Stimulated activated CD8-positive, alpha-beta memory T cell treated with anti-CD3 and anti-CD28 coated beads, Interleukin-2, amount 100 ng/mL, for 48 hours (primary cell): ENCODE data around the gene ASB10.
A peak's percentile ranks its signal among the peaks of the same experiment; 100 is the strongest.

Source experiments
- DNase-seq, 2 donors: peaks; one replicate each; pipeline ENCODE4 v3.0.0-alpha.2; 2020; ENCODE audit warnings: low read depth in 2 of 2

The ASB10 gene

GRCh38 chr7:151187409-151188251, 580 bp upstream of the ASB10 start:
- DNase-seq: no peak

- no peak for DNase-seq
Observed at GRCh38 chr7:151185762-151186639, 1.0 kb downstream of the ASB10 start.

GRCh38 chr7:151181011-151181431, 6.0 kb downstream of the ASB10 start:
- DNase-seq: no peak

DNA sequence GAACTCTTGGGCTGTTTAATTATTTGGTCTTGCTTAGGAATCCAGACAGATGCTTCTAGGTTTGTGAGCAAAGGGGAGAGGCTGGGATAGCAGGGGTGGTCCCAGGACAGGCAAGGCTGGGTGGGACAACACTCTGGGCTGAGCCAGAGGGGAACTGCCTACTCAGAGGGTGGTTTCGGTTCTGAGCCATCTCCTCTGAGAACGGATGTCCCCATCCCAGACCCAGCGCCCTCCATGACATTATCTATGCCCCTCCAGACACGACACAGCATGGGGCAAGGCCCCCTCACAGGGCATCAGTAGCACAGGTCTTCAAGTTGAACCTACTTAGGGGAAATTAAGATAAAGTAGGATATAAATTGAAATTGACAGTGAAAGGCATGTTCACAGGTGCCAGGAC, 7.1 kb downstream of the ASB10 start:
- DNase-seq: no peak

GRCh38 chr7:151179287-151179860, 7.7 kb downstream of the ASB10 start:
- DNase-seq: no peak

DNA sequence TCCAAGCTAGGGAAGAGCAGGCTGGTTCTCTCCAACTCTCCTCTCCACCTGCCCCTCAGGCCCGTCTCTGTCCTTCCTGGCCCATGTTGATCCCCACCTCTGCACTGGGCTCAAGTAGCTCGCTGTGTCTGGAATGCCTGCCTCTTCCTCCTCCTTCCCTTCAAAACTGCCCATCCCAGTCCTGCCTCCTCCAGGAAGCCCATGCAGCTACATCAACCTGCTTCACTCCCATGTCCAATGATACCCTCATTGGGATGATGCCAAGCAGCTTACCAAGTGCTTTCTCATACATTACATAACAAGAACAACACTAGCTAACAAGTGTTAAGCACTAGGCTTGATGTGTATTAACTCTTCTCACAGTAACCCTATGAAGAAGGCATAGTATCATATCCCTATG, 8.2 kb downstream of the ASB10 start:
- DNase-seq: no peak

DNA sequence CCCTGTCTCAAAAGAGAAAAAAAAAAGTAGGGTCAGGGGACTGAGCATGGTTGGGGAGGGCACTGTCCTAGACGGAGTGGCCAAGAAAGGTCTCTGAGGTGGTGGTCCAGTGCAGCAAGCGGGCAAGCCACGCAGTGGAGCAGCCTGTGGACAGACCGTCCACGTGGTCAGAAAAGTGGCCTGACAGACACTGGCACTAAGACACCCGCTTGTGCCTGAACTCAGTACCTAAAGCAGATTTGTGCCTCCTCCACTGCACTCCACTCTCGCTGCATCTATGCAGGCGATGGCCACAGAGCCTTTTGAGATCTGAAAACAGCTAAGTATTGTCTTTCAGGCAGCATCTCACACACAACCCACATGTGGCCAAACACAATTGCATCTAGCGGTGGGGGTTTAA, 8.8 kb downstream of the ASB10 start:
- DNase-seq: no peak

- DNase-seq: no peak
Observed at GRCh38 chr7:151177310-151177709, 9.7 kb downstream of the ASB10 start.

GRCh38 chr7:151176401-151176800, 10.6 kb downstream of the ASB10 start:
- DNase-seq: no peak

- DNase-seq: no peak
Observed at GRCh38 chr7:151175793-151176311, 11.2 kb downstream of the ASB10 start.

DNA sequence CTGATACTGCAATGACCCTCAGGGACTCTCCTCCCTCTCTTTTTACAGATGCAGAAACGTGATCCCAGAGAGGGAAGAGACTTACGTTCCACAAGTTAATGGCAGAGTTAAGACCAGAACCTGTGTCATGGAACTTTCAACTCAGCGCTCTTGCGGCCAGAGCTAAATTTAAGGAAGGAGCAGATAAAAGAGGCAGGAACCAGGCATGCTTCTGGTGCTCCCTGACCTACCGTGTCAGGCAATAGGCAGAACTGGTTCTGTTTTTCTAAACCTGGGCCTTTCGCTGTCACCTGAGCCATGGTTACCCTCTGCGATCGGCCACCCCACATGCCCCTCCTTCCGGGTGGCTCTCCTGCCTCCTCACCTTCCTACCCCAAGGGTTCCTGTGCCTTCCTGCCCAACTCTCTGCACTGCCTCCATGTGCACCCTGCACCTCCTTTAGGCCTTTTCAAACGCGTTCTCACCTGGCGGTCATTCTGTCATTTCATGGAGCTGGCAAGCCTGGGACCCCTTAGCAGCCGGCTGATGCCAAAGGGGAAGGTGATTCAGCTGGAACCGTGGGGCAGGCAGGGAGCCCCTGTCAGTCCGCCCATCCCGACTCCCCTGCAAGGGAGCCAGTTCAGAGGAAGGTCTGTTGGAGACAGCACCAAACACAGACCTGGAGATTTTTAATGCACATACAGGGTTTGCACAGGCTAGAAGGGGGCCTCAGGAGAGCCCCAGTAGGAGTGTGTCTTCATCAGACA, 11.8 kb downstream of the ASB10 start:
- DNase-seq: no peak

DNA sequence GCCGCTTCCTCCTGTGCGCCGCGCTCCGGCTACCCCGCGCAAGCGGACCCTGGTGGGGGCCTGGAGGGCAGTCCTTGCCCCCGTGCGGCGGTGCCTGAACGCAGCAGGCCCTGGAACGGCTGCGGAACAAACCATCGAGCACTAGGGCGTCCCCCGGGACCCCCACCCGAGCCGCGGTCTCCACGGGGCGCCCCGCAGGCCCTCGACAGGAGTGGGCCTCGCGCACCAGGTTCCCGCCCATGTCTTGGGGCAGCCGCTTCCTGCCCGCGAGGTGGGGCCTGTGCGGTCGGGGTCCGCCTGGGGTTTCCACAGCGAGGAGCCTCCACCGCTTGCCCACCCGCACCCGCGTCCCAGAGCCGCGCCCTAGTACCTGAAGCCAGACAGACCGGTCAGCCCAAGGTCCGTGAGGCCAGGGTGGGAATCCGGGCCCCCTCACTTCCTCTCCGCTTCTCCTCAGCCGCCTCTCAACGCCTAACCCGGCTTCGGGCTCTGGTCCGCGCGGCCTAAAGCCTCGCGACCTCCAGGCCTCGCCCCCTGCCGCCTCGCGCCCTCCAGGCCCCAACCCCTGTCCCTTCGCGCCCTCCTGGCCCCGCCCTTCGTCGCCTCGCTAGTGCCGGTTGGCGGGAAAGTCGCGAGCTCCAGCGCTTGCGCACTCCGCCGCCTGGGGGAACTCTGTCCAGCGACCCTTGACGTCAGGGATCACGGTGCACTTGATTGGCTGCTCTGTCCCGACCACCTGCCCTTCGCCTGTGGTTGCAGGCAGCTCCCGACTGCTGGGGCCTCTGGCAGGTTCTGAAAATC, 12.6 kb downstream of the ASB10 start:
- peak in 1 of 2 donors; percentile 17 for DNase-seq

DNA sequence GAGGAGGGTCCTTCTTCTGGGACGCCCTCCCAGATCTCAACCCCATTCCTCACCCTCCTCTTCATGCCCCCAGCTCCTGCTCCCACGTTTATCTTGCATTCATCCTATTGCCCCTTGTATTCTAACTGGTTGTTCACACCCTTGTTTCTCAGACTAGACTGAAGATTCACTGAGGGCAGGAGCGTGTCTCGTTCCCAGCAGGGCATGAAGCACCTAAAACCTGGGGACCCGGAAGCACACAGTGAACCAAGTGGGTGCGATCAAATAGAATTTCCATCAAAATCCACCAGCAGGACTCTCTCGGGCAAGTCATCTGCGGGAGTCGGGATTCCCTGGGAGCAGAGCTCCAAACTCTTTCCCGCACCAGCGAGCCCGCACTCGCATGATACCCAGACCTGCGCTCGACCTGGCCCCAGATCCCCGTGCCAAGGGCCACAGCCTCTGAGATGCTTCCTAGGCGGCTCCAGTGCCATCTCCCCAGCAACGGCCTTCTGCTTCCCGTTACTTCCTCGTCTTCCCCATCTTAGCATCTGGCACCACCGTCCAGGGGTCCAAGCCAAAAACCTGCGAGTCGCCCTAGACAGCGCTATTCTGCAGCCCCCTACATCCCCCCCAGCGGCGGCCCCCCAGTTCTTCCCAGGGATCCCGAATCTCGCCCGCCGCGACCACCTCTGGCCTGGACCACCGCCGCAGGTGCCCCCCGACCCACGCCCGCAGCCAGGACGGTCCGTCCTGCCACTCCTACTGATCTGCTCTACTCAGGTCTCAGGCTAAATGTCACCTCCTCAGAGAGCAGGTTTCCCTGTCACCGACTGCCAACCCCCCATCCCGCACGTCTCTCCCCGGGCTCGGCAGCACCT, 13.4 kb downstream of the ASB10 start:
- no peak for DNase-seq

DNA sequence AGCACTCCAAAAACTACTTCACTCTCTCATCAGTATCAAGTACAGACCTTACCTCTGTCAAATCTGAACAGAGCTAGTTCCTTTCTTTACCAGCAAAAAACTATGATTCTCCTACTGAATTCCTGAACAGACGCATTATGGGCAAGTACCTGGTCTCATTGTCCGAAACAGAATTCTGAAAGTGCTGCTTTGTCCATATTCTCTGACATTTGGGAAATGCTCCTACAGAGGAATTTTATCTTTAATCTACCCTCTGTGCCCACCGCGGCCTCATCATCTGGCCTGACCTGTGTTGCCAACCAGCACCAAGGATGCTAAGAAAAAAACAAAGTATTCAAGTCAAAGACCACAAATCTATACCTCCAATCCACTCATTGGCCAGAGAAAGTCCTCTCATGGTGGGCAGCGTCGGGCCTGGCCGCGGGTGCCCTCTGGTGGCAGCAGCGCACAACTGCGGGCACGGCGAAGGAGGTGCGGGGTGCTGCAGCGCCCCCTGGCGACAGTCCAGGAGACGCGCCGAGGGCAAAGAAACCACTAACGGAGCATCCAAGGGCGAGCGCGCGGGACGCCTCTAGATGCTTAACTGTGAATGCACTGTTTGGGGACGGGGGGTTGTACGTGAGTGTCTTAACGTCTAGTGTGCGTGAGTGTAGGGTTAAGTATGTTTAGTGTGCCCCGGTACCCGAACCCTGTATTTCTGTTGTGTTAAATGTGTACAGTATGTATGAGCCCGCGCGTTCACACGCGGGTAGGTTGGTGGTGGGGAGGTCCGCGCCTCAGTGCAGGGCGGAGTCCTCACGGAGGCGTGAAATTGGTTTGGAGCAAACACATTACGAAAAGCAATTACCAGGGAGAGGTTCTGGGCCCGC, 14.5 kb downstream of the ASB10 start:
- peak; percentile 72 for DNase-seq

DNA sequence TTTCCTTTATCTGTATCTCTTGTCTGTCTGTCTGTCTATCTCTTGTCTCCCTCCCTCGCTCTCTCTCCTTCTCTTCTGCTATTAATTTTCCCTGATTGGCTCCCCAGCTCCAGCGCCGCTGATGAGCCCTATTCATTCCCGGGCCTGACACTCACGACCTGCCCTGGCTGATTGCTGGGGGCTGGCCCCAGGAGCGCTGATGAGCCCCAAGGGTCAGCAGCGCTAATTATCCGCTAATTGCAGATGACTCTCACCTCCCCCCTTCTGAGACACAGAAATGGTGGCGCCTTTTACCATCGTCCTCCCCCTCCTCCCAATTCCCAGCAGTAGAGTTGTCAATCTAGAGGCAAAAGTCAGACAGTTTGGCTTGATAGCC, 18.3 kb downstream of the ASB10 start:
- DNase-seq: no peak

- DNase-seq: peak; percentile 55 to 67
Observed at GRCh38 chr7:151168003-151168786, 18.9 kb downstream of the ASB10 start.

DNA sequence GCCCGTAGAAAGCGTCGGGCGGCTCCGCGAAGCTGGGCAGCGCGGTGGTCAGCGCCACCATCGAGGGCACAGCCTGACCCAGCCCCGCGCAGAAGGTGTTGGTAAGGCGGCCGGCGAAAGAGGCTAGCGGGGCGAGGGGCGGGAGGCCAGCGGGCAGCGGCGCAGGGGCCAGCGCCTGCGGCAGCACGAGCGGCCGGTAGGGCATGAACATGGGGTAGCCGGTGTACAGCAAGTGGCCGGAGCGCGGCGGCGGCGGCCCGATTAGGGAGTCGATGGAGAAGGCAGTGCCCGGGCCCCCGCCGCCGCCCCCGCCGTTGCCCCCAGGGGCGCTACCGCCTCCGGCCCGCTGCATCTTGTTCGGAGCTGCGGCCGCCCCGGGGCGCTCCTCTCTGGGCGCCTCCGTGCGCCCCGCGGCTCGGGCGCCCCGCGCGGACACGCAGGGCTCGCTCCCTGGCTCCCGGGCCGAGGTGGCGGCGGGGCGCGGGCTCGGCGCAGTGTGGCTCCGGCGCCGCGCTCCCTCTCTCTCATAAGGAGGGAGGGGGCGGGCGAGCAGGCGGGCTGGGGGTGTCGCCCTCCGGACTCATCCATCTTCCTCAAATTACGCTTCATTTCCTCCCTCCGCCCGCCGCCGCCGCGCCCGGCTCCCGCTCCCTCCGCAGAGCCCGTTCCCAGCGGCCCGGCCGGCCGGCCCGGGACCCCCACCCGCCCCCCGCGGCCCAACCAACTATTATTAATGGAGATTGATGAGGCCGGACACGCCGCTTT, 19.7 kb downstream of the ASB10 start, which contains the start of gene GBX1:
Gene GBX1 (minus strand): TSS at position 498 of the 765 bp plus-strand sequence. CDS start 146 bp downstream, at position 352.
- no peak for DNase-seq
